Stomach (tissue), 4 donors: ENCODE results near the gene BANP.

Experiments used
- CTCF ChIP-seq, 7 experiments: fragments of 450-650 bp in 4 of 7; fragments of 200-600 bp in 3 of 7; sonication (generic) in 3 of 7; IDR thresholded peaks; one replicate each; pipeline ENCODE4 v1.5.1; 2016 to 2019; ENCODE audit warnings: antibody characterized with exemption in 7 of 7, control low read depth in 2 of 7, mild to moderate bottlenecking in 1 of 7
- POLR2A ChIP-seq, 4 donors: fragments of 450-650 bp; IDR thresholded peaks; one replicate each; pipeline ENCODE4 v1.6.1; 2016; ENCODE audit warnings: antibody characterized with exemption in 4 of 4, control low read depth in 2 of 4, mild to moderate bottlenecking in 1 of 4, moderate library complexity in 1 of 4

DNA sequence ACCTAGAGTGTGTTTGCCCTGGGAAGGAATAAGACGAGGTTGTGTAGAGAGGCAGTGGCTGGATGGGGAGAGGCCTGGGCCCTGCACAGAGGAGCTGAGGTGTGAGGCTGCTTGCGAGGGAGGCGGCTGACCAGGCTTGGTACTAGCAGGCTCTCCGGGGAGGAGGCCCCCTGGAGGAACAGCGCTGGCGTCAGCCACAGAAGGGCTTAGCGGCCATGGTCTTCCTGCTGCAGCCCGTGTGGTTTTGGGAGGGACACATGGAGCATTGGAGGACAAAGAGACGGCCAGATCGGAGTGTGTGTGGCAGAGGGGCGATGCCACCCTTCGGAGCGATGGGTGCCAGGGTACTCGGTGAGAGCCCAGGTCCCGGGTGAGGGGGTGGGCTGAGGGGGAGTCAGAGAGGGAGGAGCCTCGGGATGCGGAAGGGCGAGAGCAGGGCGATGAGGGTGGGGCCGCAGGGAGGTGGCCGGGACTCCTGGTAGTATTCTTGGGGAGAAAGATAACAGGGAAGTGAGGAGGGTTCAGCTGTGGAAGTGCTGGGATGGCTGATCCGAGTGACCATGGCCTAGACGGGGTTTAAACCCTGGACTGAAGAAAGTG, 8.3 kb downstream of the BANP start:
- no peak for TF ChIP-seq CTCF (IDR thresholded peaks at IDR 0.05)
- TF ChIP-seq POLR2A (IDR thresholded peaks at IDR 0.05): no peak
